SK-N-SH treated with all-trans-retinoic acid at 6 μM for 48 hours (cell line): ENCODE measurements around the gene CMKLR1.

ENCODE experiments used
- ATAC-seq: fragments of 200-7000 bp; cut with Tn5 transposase; 3 replicates; pipeline ENCODE4 v1.9.1; 2020; ENCODE audit warnings: mild to moderate bottlenecking, moderate library complexity
- ARNTL ChIP-seq: fragments of 450-650 bp; formaldehyde crosslinking; IDR thresholded peaks from 2 replicates; pipeline ENCODE4 v1.5.0; 2020; ENCODE audit warnings: low read depth, mild to moderate bottlenecking, moderate library complexity, borderline replicate concordance
- BACH2 ChIP-seq: fragments of 250-450 bp; sonication (Bioruptor Pico); IDR thresholded peaks from 2 replicates; pipeline ENCODE4 v1.9.0; 2021; ENCODE audit warnings: mild to moderate bottlenecking, borderline replicate concordance
- CREB5 ChIP-seq: fragments of 250-450 bp; sonication (Bioruptor Pico); IDR thresholded peaks from 2 replicates; pipeline ENCODE4 v1.5.1; 2020; ENCODE audit warnings: low read depth, mild to moderate bottlenecking, moderate library complexity
- CSDC2 ChIP-seq: fragments of 250-450 bp; sonication (Bioruptor Pico); IDR thresholded peaks from 2 replicates; pipeline ENCODE4 v1.5.0; 2020; ENCODE audit warnings: mild to moderate bottlenecking, moderate library complexity
- CSRNP3 ChIP-seq: fragments of 250-450 bp; sonication (Bioruptor Pico); IDR thresholded peaks from 2 replicates; pipeline ENCODE4 v1.5.1; 2021; ENCODE audit warnings: mild to moderate bottlenecking, moderate library complexity
- GLIS3 ChIP-seq: fragments of 250-450 bp; sonication (Bioruptor Pico); IDR thresholded peaks from 2 replicates; pipeline ENCODE4 v1.5.0; 2020; ENCODE audit warnings: mild to moderate bottlenecking, moderate library complexity
- ISL1 ChIP-seq: fragments of 250-450 bp; sonication (Bioruptor Pico); IDR thresholded peaks from 2 replicates; pipeline ENCODE4 v2.1.2; 2022; ENCODE audit warnings: mild to moderate bottlenecking, moderate library complexity
- OSR1 ChIP-seq: fragments of 250-450 bp; sonication (Bioruptor Pico); IDR thresholded peaks from 2 replicates; pipeline ENCODE4 v1.8.0; 2022; ENCODE audit warnings: moderate library complexity, mild to moderate bottlenecking, inconsistent platforms
- POU6F1 ChIP-seq: fragments of 250-450 bp; sonication (Bioruptor Pico); IDR thresholded peaks from 2 replicates; pipeline ENCODE4 v1.8.0; 2021; ENCODE audit warnings: low read depth, mild to moderate bottlenecking, moderate library complexity, borderline replicate concordance
- RARB ChIP-seq: fragments of 250-450 bp; sonication (Bioruptor Pico); IDR thresholded peaks from 2 replicates; pipeline ENCODE4 v1.8.0; 2021; ENCODE audit warnings: mild to moderate bottlenecking, moderate library complexity
- SNAI2 ChIP-seq: fragments of 250-450 bp; sonication (Bioruptor Pico); IDR thresholded peaks from 2 replicates; pipeline ENCODE4 v1.5.0; 2020; ENCODE audit warnings: mild to moderate bottlenecking, moderate library complexity
- TCF4 ChIP-seq: fragments of 250-450 bp; sonication (Bioruptor Pico); IDR thresholded peaks from 2 replicates; pipeline ENCODE4 v1.8.0; 2021; ENCODE audit warnings: mild to moderate bottlenecking, moderate library complexity, borderline replicate concordance
- TOX ChIP-seq: fragments of 250-450 bp; sonication (Bioruptor Pico); IDR thresholded peaks from 2 replicates; pipeline ENCODE4 v1.8.0; 2021; ENCODE audit warnings: mild to moderate bottlenecking, moderate library complexity, borderline replicate concordance
- ZC3H10 ChIP-seq: fragments of 250-450 bp; sonication (Bioruptor Pico); IDR thresholded peaks from 2 replicates; pipeline ENCODE4 v1.5.1; 2021; ENCODE audit warnings: mild to moderate bottlenecking, moderate library complexity
- ZFP3 ChIP-seq: fragments of 250-450 bp; sonication (Bioruptor Pico); IDR thresholded peaks from 2 replicates; pipeline ENCODE4 v1.5.0; 2020; ENCODE audit warnings: mild to moderate bottlenecking, moderate library complexity
- ZFP30 ChIP-seq: fragments of 450-650 bp; formaldehyde crosslinking; IDR thresholded peaks from 2 replicates; pipeline ENCODE4 v1.5.0; 2022; ENCODE audit warnings: mild to moderate bottlenecking, moderate library complexity
- ZNF565 ChIP-seq: fragments of 450-650 bp; formaldehyde crosslinking; conservative IDR thresholded peaks from 2 replicates; pipeline ENCODE4 v1.5.0; 2020; ENCODE audit warnings: low read depth, mild to moderate bottlenecking, moderate library complexity
- ZNF70 ChIP-seq: fragments of 450-650 bp; formaldehyde crosslinking; IDR thresholded peaks from 2 replicates; pipeline ENCODE4 v1.5.0; 2020; ENCODE audit warnings: mild to moderate bottlenecking, moderate library complexity
- ZNF8 ChIP-seq: fragments of 450-650 bp; formaldehyde crosslinking; IDR thresholded peaks from 2 replicates; pipeline ENCODE4 v1.5.0; 2020; ENCODE audit warnings: mild to moderate bottlenecking, moderate library complexity
- TF ChIP-seq, protein P1 (sequence below): fragments of 250-450 bp; sonication (Bioruptor Pico); IDR thresholded peaks from 2 replicates; pipeline ENCODE4 v1.5.0; 2020; ENCODE audit warnings: mild to moderate bottlenecking, moderate library complexity
- TF ChIP-seq, protein P2 (sequence below): fragments of 250-450 bp; sonication (Bioruptor Pico); IDR thresholded peaks from 2 replicates; pipeline ENCODE4 v1.8.0; 2020; ENCODE audit warnings: mild to moderate bottlenecking, moderate library complexity, borderline replicate concordance

The CMKLR1 gene

GRCh38 chr12:108313241-108313605, 25.9 kb downstream of the CMKLR1 start:
- ATAC-seq: no peak
- TF ChIP-seq POU6F1 (no peak), OSR1 (no peak), CREB5 (CRISPR knock-in tag) (no peak), ZNF565 (no peak), ZC3H10 (CRISPR knock-in tag) (no peak), ZNF8 (no peak), ZNF70 (no peak), RARB (CRISPR knock-in tag) (no peak), TOX (CRISPR knock-in tag) (no peak), SNAI2 (CRISPR knock-in tag) (no peak), CSDC2 (no peak), ZFP30 (no peak)
- TF ChIP-seq, all 23 proteins: peak for 0

DNA sequence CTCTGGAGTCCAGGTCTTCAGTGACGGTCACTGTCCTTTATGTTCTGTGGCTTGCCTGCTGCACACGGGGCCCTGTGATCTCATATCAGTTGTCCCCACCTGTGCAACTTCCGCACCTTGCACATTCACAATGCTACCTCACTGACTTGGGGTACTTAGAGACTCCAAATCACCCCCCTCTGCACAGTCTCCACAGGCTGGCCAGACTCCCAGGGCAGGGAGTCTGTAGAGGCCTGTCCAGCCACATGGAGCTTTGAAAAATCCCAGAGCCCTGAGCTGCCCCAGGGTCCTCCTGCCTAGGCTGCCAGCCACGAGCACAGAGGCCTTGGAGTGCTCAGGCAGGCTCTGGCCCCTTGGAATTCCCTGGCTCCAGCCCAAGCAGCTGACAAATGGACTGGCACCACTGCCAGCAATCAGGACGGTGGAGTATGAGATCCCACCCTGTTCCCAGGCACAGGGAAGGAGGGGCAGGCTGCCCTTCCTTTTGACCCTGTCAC, 26.4 kb downstream of the CMKLR1 start:
- ATAC-seq: peak; percentile 73; the same call in 2 of the 3 replicates
- TF ChIP-seq ZNF565 (peak; percentile 56; the same call in 1 of the 2 replicates), ZFP3 (CRISPR knock-in tag) (0 out of 2 replicates have a peak, but pooled peaks have one; percentile 17), ARNTL (no peak), ZNF70 (peak; percentile 30; the same call in 1 of the 2 replicates), TCF4 (CRISPR knock-in tag) (peak; percentile 88)
- TF ChIP-seq, protein P1, sequence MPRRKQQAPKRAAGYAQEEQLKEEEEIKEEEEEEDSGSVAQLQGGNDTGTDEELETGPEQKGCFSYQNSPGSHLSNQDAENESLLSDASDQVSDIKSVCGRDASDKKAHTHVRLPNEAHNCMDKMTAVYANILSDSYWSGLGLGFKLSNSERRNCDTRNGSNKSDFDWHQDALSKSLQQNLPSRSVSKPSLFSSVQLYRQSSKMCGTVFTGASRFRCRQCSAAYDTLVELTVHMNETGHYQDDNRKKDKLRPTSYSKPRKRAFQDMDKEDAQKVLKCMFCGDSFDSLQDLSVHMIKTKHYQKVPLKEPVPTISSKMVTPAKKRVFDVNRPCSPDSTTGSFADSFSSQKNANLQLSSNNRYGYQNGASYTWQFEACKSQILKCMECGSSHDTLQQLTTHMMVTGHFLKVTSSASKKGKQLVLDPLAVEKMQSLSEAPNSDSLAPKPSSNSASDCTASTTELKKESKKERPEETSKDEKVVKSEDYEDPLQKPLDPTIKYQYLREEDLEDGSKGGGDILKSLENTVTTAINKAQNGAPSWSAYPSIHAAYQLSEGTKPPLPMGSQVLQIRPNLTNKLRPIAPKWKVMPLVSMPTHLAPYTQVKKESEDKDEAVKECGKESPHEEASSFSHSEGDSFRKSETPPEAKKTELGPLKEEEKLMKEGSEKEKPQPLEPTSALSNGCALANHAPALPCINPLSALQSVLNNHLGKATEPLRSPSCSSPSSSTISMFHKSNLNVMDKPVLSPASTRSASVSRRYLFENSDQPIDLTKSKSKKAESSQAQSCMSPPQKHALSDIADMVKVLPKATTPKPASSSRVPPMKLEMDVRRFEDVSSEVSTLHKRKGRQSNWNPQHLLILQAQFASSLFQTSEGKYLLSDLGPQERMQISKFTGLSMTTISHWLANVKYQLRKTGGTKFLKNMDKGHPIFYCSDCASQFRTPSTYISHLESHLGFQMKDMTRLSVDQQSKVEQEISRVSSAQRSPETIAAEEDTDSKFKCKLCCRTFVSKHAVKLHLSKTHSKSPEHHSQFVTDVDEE: peak; percentile 91

- TF ChIP-seq ZC3H10 (CRISPR knock-in tag) (no peak), CSDC2 (no peak), POU6F1 (no peak), ZNF565 (no peak)
- TF ChIP-seq, all 23 proteins: peak for 0
- no peak for ATAC-seq
Observed at GRCh38 chr12:108312073-108312659, 26.9 kb downstream of the CMKLR1 start.

DNA sequence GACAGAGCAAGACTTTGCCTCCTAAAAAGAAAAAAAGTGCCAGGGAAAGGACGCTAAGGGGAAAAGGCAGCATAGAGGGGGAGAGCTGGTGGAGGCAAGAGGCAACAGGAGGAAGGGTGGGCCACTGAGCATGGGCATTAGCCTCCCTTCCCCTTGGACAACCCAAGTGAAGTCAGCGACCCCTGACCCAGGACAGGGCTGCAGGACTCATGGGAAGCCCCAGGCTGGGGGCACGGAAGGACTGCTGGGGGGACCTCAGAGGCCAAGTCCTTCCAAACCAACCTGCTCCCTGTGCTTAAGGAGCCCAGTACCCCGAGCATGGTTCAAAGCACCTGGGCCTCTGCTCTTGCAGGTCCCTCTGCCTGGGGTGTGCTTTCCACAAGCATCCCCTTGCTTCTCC, 27.5 kb downstream of the CMKLR1 start:
- no peak for ATAC-seq
- no peak for TF ChIP-seq CSRNP3 (CRISPR knock-in tag)
- no peak for TF ChIP-seq TCF4 (CRISPR knock-in tag)
- TF ChIP-seq SNAI2 (CRISPR knock-in tag): no peak
- TF ChIP-seq ZFP30: no peak
- no peak for TF ChIP-seq ISL1 (CRISPR knock-in tag)
- no peak for TF ChIP-seq ZNF8
- TF ChIP-seq ZNF70: no peak
- TF ChIP-seq TOX (CRISPR knock-in tag): no peak
- no peak for TF ChIP-seq ZC3H10 (CRISPR knock-in tag)
- no peak for TF ChIP-seq ZFP3 (CRISPR knock-in tag)
- TF ChIP-seq GLIS3: no peak
- TF ChIP-seq, protein P2, sequence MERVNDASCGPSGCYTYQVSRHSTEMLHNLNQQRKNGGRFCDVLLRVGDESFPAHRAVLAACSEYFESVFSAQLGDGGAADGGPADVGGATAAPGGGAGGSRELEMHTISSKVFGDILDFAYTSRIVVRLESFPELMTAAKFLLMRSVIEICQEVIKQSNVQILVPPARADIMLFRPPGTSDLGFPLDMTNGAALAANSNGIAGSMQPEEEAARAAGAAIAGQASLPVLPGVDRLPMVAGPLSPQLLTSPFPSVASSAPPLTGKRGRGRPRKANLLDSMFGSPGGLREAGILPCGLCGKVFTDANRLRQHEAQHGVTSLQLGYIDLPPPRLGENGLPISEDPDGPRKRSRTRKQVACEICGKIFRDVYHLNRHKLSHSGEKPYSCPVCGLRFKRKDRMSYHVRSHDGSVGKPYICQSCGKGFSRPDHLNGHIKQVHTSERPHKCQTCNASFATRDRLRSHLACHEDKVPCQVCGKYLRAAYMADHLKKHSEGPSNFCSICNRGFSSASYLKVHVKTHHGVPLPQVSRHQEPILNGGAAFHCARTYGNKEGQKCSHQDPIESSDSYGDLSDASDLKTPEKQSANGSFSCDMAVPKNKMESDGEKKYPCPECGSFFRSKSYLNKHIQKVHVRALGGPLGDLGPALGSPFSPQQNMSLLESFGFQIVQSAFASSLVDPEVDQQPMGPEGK (CRISPR knock-in tag): no peak
- no peak for TF ChIP-seq ARNTL
- no peak for TF ChIP-seq BACH2 (CRISPR knock-in tag)
- TF ChIP-seq OSR1: no peak
- no peak for TF ChIP-seq RARB (CRISPR knock-in tag)
- TF ChIP-seq POU6F1: no peak
- TF ChIP-seq CSDC2: no peak
- no peak for TF ChIP-seq CREB5 (CRISPR knock-in tag)
